Keratinocyte (primary cell): Measurements from ENCODE around the gene CREB5.

Source experiments
- EZH2 ChIP-seq: IDR thresholded peaks from one replicate; pipeline ENCODE4 v1.6.1; 2012; ENCODE audit warnings: inconsistent platforms, mild to moderate bottlenecking, low read length, moderate library complexity
- TF ChIP-seq, protein P1 (sequence below), 3 experiments: IDR thresholded peaks in 1 of 3; conservative IDR thresholded peaks in 1 of 3; optimal IDR thresholded peaks in 1 of 3; 2 replicates in 2 of 3; 3 replicates in 1 of 3; pipeline versions ENCODE3 to v1.5.1; 2011; ENCODE audit warnings: low read length in 3 of 3, mild to moderate bottlenecking in 3 of 3, moderate library complexity in 2 of 3, control low read depth in 1 of 3, inconsistent platforms in 1 of 3; ENCODE audit not compliant: insufficient read depth in 2 of 3; ENCODE audit errors: extremely low read depth in 1 of 3

GRCh38 chr7:28847176-28847575 lies 434.9 kb downstream of the CREB5 start:
- TF ChIP-seq, protein P1, sequence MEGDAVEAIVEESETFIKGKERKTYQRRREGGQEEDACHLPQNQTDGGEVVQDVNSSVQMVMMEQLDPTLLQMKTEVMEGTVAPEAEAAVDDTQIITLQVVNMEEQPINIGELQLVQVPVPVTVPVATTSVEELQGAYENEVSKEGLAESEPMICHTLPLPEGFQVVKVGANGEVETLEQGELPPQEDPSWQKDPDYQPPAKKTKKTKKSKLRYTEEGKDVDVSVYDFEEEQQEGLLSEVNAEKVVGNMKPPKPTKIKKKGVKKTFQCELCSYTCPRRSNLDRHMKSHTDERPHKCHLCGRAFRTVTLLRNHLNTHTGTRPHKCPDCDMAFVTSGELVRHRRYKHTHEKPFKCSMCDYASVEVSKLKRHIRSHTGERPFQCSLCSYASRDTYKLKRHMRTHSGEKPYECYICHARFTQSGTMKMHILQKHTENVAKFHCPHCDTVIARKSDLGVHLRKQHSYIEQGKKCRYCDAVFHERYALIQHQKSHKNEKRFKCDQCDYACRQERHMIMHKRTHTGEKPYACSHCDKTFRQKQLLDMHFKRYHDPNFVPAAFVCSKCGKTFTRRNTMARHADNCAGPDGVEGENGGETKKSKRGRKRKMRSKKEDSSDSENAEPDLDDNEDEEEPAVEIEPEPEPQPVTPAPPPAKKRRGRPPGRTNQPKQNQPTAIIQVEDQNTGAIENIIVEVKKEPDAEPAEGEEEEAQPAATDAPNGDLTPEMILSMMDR (optimal IDR thresholded peaks at IDR 0.05 in 1 of 3, IDR thresholded peaks at IDR 0.05 in 1 of 3, conservative IDR thresholded peaks at IDR 0.05 in 1 of 3; ENCODE audit: extremely low read depth in 1 of 3, insufficient read depth in 2 of 3, low read length in 3 of 3), result no peak
- no peak for TF ChIP-seq EZH2
